ENCODE data around the gene FOS.

DNA sequence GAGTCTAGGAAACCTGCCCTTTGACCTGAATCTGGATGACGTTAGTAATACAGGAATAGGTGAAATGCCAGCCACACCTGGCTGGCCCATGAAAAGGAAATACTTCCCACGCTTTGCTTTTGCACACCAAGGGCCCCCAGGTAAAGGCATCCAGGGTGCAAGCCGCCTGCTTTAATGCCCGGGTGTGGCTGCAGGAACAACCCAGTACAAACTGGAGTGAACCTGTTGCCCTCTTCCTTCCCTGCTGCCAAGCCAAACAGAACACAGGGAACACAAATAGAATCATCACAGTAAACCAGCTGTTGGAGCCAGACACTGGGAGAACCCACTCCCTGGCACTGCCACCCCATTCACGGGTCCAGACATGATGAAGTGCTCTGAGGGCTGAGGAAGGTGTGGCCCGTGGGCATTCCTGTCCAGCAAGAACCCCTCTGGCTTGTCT lies 24.2 kb upstream of the FOS start:
- no peak for TF ChIP-seq EP300 (IDR thresholded peaks at IDR 0.05)
- TF ChIP-seq, protein P1, sequence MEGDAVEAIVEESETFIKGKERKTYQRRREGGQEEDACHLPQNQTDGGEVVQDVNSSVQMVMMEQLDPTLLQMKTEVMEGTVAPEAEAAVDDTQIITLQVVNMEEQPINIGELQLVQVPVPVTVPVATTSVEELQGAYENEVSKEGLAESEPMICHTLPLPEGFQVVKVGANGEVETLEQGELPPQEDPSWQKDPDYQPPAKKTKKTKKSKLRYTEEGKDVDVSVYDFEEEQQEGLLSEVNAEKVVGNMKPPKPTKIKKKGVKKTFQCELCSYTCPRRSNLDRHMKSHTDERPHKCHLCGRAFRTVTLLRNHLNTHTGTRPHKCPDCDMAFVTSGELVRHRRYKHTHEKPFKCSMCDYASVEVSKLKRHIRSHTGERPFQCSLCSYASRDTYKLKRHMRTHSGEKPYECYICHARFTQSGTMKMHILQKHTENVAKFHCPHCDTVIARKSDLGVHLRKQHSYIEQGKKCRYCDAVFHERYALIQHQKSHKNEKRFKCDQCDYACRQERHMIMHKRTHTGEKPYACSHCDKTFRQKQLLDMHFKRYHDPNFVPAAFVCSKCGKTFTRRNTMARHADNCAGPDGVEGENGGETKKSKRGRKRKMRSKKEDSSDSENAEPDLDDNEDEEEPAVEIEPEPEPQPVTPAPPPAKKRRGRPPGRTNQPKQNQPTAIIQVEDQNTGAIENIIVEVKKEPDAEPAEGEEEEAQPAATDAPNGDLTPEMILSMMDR (IDR thresholded peaks at IDR 0.05), result no peak
- TF ChIP-seq POLR2AphosphoS5 (IDR thresholded peaks at IDR 0.05), result no peak

Measured in sigmoid colon (tissue), 4 donors.